ENCODE measurements around the gene SLFN12. TPM values are rescaled to one million over a fixed set of nuclear protein-coding genes. Genes with fewer than 3 reads are reported as not detected.
"Not testable (repeated sequence)": the region's sequence is repeated elsewhere in the genome, so short reads cannot be mapped to it uniquely, and the experiment has no call there.

The SLFN12 gene
- total and polyA plus RNA-seq, 4 donors, result 2.9 to 18.5 (median 10.2) TPM

DNA sequence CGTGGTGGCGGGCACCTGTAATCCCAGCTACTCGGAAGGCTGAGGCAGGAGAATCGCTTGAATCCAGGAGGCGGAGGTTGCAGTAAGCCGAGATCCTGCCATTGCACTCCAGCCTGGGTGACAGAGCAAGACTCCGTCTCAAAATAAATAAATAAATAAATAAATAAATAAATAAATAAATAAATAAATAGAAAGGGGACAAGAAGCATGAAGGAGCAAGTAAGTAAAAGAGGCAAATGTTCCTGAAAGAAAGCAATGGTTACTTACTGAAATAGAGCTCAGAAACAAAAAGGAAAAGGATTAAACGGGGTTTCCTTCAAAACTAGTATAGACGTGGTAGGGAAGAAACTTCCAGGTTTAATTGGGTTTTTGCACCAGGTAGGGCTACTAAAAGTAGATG, 11.2 kb downstream of the SLFN12 start:
- 98% methylated on average over 6 of the region's 9 CpGs for WGBS (ENCODE audit: insufficient coverage)
- not testable (repeated sequence) for H3K4me1 ChIP-seq (ENCODE audit: control insufficient read depth, insufficient read depth, low read length); H3K36me3 ChIP-seq (ENCODE audit: control insufficient read depth, insufficient read depth, low read length); H3K4me3 ChIP-seq (ENCODE audit: low read depth, low read length); H3K27ac ChIP-seq (ENCODE audit: low read depth, low read length); DNase-seq (ENCODE audit: low read depth in 4 of 6, low spot score in 6 of 6); H3K9me3 ChIP-seq (ENCODE audit: control insufficient read depth, insufficient read depth, low read length); H3K27me3 ChIP-seq (ENCODE audit: control insufficient read depth, insufficient read depth, low read length)

DNA sequence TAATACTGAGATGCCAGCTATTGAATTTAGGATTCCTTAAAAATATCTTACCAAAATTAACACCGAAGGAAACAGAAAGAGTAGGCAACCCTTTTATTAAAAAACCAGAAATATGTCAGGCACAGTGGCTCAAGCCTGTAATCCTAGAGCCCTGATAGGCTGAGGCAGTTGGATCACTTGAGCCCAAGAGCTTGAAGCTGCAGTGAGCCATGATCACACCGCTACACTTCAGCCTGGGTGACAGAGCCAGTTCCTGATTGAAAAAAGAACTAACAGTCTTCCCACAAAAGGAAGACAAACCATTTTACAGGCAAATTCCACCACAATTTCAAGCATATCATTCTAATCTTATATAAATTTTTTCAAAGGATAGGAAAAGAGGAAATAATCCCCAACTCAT, 15.6 kb downstream of the SLFN12 start:
- no peak overlapping the region for H3K4me3 ChIP-seq (ENCODE audit: low read depth, low read length)
- H3K27me3 ChIP-seq (ENCODE audit: control insufficient read depth, insufficient read depth, low read length), result no peaks in the 10 kb centered on the region
- H3K9me3 ChIP-seq (ENCODE audit: control insufficient read depth, insufficient read depth, low read length), result peaks cover 2% of the 10 kb centered on the region
- no peaks in the 10 kb centered on the region for H3K36me3 ChIP-seq (ENCODE audit: control insufficient read depth, insufficient read depth, low read length)
- no peaks in the 10 kb centered on the region for H3K4me1 ChIP-seq (ENCODE audit: control insufficient read depth, insufficient read depth, low read length)
- 100% methylated on average over 1 of the region's 2 CpGs for WGBS (ENCODE audit: insufficient coverage)
- DNase-seq (ENCODE audit: low read depth in 4 of 6, low spot score in 6 of 6), result no peak
- no peak overlapping the region for H3K27ac ChIP-seq (ENCODE audit: low read depth, low read length)

DNA sequence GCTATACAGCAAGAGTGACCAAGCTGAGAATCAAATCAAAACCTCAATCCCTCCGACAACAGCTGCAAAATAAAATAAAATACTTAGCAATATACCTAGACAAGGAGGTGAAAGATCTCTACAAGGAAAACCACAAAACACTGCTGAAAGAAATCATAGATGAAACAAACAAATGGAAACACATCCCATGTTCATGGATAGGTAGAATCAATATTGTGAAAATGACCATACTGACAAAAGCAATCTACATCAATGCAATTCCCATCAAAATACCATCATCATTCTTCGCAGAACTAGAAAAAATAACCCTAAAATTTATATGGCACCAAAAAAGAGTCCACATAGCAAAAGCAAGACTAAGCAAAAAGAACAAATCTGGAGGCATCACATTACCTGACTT, 17.6 kb downstream of the SLFN12 start:
- H3K27ac ChIP-seq (ENCODE audit: low read depth, low read length); H3K36me3 ChIP-seq (ENCODE audit: control insufficient read depth, insufficient read depth, low read length); H3K4me1 ChIP-seq (ENCODE audit: control insufficient read depth, insufficient read depth, low read length); DNase-seq (ENCODE audit: low read depth in 4 of 6, low spot score in 6 of 6); H3K27me3 ChIP-seq (ENCODE audit: control insufficient read depth, insufficient read depth, low read length); H3K4me3 ChIP-seq (ENCODE audit: low read depth, low read length); H3K9me3 ChIP-seq (ENCODE audit: control insufficient read depth, insufficient read depth, low read length): not testable (repeated sequence)
- WGBS (ENCODE audit: insufficient coverage), result 86% methylated on average over 1 of the region's 2 CpGs

DNA sequence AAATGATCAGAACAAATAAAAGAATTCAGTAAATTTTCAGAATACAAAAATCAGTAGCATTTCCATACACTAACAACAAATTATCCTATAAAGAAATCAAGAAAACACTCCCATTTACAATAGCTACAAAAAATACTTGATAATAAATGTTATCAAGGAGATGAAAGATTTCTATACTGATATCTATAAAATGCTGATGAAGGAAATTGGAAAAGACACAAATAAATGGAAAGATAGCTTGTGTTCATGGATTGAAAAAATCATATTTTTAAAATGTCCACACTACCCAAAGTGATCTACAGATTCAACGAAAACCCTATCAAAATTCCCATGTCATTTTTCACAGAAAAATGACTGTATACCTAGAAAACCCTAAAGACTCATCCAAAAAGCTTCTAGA, 18.1 kb downstream of the SLFN12 start:
- no peaks in the 10 kb centered on the region for H3K36me3 ChIP-seq (ENCODE audit: control insufficient read depth, insufficient read depth, low read length)
- no peak overlapping the region for H3K4me3 ChIP-seq (ENCODE audit: low read depth, low read length)
- no CpG with 5 or more reads among the region's 1 CpG for WGBS (ENCODE audit: insufficient coverage)
- H3K27me3 ChIP-seq (ENCODE audit: control insufficient read depth, insufficient read depth, low read length), result no peaks in the 10 kb centered on the region
- DNase-seq (ENCODE audit: low read depth in 4 of 6, low spot score in 6 of 6), result no peak
- H3K27ac ChIP-seq (ENCODE audit: low read depth, low read length), result no peak overlapping the region
- no peaks in the 10 kb centered on the region for H3K4me1 ChIP-seq (ENCODE audit: control insufficient read depth, insufficient read depth, low read length)
- peaks cover 2% of the 10 kb centered on the region for H3K9me3 ChIP-seq (ENCODE audit: control insufficient read depth, insufficient read depth, low read length)

DNA sequence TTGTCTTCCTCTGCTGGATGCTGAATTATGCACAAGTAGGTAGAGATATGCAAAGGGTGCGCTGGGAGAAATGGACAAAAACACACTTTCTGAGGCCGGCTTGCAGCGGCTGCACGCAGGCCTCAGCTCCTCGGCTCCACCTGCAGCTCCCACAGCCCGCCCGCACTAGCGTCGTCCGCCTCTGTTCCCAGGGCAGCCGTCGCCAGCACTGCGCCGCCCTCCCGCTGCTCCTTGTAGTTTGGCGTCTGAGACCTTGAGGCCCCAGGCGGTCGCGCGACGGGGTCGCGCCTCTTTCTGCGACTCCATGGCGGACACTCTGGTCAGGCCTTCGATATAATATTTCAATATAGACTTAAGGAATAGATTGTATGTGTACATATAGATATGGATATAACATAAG, 24.8 kb downstream of the SLFN12 start:
- DNase-seq (ENCODE audit: low read depth in 4 of 6, low spot score in 6 of 6), result no peak
- 72% methylated on average over 16 of the region's 26 CpGs for WGBS (ENCODE audit: insufficient coverage)
- Histone ChIP-seq H3K4me3 (ENCODE audit: low read depth, low read length) (no peak overlapping the region), H3K4me1 (ENCODE audit: control insufficient read depth, insufficient read depth, low read length) (no peaks in the 10 kb centered on the region), H3K27ac (ENCODE audit: low read depth, low read length) (no peak overlapping the region), H3K36me3 (ENCODE audit: control insufficient read depth, insufficient read depth, low read length) (peaks cover 4% of the 10 kb centered on the region), H3K9me3 (ENCODE audit: control insufficient read depth, insufficient read depth, low read length) (no peaks in the 10 kb centered on the region), H3K27me3 (ENCODE audit: control insufficient read depth, insufficient read depth, low read length) (no peaks in the 10 kb centered on the region)

DNA sequence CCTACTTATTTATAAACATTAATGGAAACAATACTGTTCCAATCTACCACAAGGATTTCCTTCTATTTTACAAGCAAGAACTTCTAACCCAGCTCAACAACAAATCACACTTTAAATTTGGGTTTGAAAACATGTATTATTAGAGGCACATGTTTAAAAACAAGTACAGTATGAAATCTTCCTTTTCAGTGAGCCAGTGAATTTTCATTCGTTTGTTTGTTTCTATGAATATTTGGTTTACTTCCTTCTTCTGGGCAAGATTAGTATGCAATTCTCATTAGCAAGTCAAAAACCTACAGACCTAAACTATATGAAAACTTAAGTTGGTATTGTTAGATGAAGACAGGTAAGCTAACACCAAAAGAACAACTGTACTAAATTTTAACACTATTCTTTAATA, 25.7 kb downstream of the SLFN12 start:
- Histone ChIP-seq H3K9me3 (ENCODE audit: control insufficient read depth, insufficient read depth, low read length) (no peaks in the 10 kb centered on the region), H3K4me3 (ENCODE audit: low read depth, low read length) (no peak overlapping the region), H3K27ac (ENCODE audit: low read depth, low read length) (no peak overlapping the region), H3K4me1 (ENCODE audit: control insufficient read depth, insufficient read depth, low read length) (no peaks in the 10 kb centered on the region), H3K27me3 (ENCODE audit: control insufficient read depth, insufficient read depth, low read length) (no peaks in the 10 kb centered on the region), H3K36me3 (ENCODE audit: control insufficient read depth, insufficient read depth, low read length) (peaks cover 4% of the 10 kb centered on the region)
- no peak for DNase-seq (ENCODE audit: low read depth in 4 of 6, low spot score in 6 of 6)
- no CpG with 5 or more reads among the region's 1 CpG for WGBS (ENCODE audit: insufficient coverage)

DNA sequence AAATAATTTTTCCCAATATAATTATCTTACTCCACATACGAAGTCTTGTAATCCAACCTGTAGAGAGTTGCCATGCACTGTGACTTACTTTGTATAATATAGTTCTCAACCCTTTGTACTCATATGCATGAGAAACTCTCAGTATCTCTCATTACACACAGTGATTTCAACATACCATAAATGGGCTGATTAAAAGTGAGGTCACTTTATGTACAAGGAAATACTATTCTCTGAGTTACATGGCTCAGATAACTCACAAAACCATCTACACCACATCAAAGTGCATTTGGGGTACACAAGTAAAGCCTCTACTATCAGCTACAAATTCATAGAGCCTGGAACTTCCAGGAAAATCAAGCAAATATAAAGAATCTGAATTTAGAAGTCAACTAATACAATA, 27.9 kb downstream of the SLFN12 start:
- Histone ChIP-seq H3K27ac (ENCODE audit: low read depth, low read length) (no peak overlapping the region), H3K36me3 (ENCODE audit: control insufficient read depth, insufficient read depth, low read length) (peaks cover 4% of the 10 kb centered on the region), H3K4me3 (ENCODE audit: low read depth, low read length) (no peak overlapping the region), H3K27me3 (ENCODE audit: control insufficient read depth, insufficient read depth, low read length) (no peaks in the 10 kb centered on the region), H3K4me1 (ENCODE audit: control insufficient read depth, insufficient read depth, low read length) (no peaks in the 10 kb centered on the region), H3K9me3 (ENCODE audit: control insufficient read depth, insufficient read depth, low read length) (no peaks in the 10 kb centered on the region)
- DNase-seq (ENCODE audit: low read depth in 4 of 6, low spot score in 6 of 6), result no peak
- WGBS (ENCODE audit: insufficient coverage), result no CpG with 5 or more reads among the region's 1 CpG

DNA sequence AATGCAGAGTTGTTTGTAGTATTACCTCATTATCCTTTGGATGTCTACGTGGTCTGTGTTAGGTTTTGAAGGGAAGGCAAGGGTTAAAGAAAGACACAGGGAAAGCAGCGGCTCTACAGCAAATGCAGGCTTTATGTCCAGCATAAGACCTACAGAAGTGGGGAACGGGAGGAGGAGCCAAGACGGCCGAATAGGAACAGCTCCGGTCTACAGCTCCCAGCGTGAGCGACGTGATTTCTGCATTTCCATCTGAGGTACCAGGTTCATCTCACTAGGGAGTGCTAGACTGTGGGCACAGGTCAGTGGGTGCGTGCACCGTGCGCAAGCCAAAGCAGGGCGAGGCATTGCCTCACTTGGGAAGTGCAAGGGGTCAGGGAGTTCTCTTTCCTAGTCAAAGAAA, 38.5 kb downstream of the SLFN12 start:
- not testable (repeated sequence) for H3K27me3 ChIP-seq (ENCODE audit: control insufficient read depth, insufficient read depth, low read length); H3K36me3 ChIP-seq (ENCODE audit: control insufficient read depth, insufficient read depth, low read length); H3K27ac ChIP-seq (ENCODE audit: low read depth, low read length); H3K4me1 ChIP-seq (ENCODE audit: control insufficient read depth, insufficient read depth, low read length); H3K4me3 ChIP-seq (ENCODE audit: low read depth, low read length); DNase-seq (ENCODE audit: low read depth in 4 of 6, low spot score in 6 of 6); H3K9me3 ChIP-seq (ENCODE audit: control insufficient read depth, insufficient read depth, low read length)
- WGBS (ENCODE audit: insufficient coverage), result 90% methylated on average over 13 of the region's 13 CpGs

DNA sequence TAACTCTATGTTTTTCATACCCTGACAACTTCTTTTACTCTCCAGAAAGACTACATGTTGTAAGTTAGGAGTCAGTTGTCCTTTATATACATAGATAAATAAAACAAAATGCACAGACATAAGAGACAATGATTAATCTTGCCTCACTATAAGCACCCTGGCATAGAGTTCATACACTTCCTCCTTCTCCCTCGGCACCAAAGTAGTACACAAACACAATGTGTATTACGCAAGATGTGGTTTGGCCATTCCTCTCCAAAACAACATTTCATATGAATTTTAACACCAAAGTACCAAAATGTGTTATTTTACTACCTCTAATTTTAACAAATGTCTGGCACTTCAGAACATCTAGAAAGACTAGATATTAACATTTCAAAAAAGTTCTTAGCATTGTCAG, 41.6 kb downstream of the SLFN12 start:
- Histone ChIP-seq H3K9me3 (ENCODE audit: control insufficient read depth, insufficient read depth, low read length) (no peaks in the 10 kb centered on the region), H3K36me3 (ENCODE audit: control insufficient read depth, insufficient read depth, low read length) (no peaks in the 10 kb centered on the region), H3K4me3 (ENCODE audit: low read depth, low read length) (no peak overlapping the region), H3K27me3 (ENCODE audit: control insufficient read depth, insufficient read depth, low read length) (no peaks in the 10 kb centered on the region), H3K27ac (ENCODE audit: low read depth, low read length) (no peak overlapping the region), H3K4me1 (ENCODE audit: control insufficient read depth, insufficient read depth, low read length) (no peaks in the 10 kb centered on the region)
- 100% methylated on average over 1 of the region's 2 CpGs for WGBS (ENCODE audit: insufficient coverage)
- no peak for DNase-seq (ENCODE audit: low read depth in 4 of 6, low spot score in 6 of 6)

DNA sequence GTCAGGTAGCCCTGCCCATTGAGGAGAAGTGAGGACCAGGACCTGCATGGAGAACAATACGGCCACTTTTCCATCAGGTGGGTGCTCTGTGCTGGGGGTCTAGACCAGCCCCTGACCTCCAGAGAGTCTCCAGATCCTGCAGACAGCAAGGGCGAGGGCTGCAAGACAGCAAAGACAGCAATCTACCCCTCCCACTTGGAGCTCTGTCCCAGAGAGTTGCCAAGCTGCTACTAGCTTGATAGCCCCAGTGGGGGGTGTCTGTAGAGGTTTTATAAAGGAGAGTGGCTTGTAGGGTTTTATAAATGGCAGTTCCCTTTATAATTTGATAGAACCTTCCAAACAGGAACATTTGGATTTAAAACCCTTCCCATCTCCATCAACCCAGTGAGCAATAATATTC, 42.1 kb downstream of the SLFN12 start:
- Histone ChIP-seq H3K27me3 (ENCODE audit: control insufficient read depth, insufficient read depth, low read length) (no peaks in the 10 kb centered on the region), H3K4me1 (ENCODE audit: control insufficient read depth, insufficient read depth, low read length) (no peaks in the 10 kb centered on the region), H3K4me3 (ENCODE audit: low read depth, low read length) (no peak overlapping the region), H3K27ac (ENCODE audit: low read depth, low read length) (no peak overlapping the region), H3K36me3 (ENCODE audit: control insufficient read depth, insufficient read depth, low read length) (no peaks in the 10 kb centered on the region), H3K9me3 (ENCODE audit: control insufficient read depth, insufficient read depth, low read length) (no peaks in the 10 kb centered on the region)
- WGBS (ENCODE audit: insufficient coverage), result 80% methylated on average over 1 of the region's 2 CpGs
- no peak for DNase-seq (ENCODE audit: low read depth in 4 of 6, low spot score in 6 of 6)

DNA sequence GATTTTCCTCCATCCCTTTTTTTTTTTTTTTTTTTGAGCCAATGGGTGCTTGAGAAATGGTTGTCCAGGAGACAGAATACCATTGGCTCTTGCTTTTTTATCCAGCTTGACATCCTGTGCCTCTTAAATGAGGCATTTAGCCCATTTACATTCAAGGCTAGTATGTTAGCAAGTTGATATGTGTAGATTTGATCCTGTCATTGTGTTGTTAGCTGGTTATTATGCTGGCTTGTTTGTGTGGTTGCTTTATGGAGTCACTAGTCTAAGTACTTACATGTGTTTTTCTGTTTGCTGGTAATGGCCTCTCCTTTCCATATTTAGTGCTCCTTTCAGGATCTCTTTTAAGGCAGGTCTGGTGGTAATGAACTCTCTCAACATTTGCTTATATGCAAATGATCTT, 44.8 kb downstream of the SLFN12 start:
- no peaks in the 10 kb centered on the region for H3K9me3 ChIP-seq (ENCODE audit: control insufficient read depth, insufficient read depth, low read length)
- H3K27me3 ChIP-seq (ENCODE audit: control insufficient read depth, insufficient read depth, low read length), result no peaks in the 10 kb centered on the region
- H3K27ac ChIP-seq (ENCODE audit: low read depth, low read length), result no peak overlapping the region
- H3K36me3 ChIP-seq (ENCODE audit: control insufficient read depth, insufficient read depth, low read length), result no peaks in the 10 kb centered on the region
- DNase-seq (ENCODE audit: low read depth in 4 of 6, low spot score in 6 of 6), result no peak
- H3K4me1 ChIP-seq (ENCODE audit: control insufficient read depth, insufficient read depth, low read length), result no peaks in the 10 kb centered on the region
- no peak overlapping the region for H3K4me3 ChIP-seq (ENCODE audit: low read depth, low read length)

Measured in spinal cord (tissue), 10 donors.